Midbrain (tissue), 1 donor: ENCODE data around the gene TAF4.

Experiments used
- DNase-seq: peaks from one replicate; lab custom pipeline; 2025; lab: John Stamatoyannopoulos, UW

Gene TAF4

GRCh38 chr20:62021793-62022385 lies 43.8 kb downstream of the TAF4 start:
- DNase-seq: no peak

- DNase-seq: peak; percentile 3
Measured at GRCh38 chr20:62020935-62021701, 44.6 kb downstream of the TAF4 start.

- DNase-seq: peak; percentile 7
Measured at GRCh38 chr20:62019881-62020492, 45.7 kb downstream of the TAF4 start.

GRCh38 chr20:62019144-62019805 lies 46.4 kb downstream of the TAF4 start:
- DNase-seq: no peak

- DNase-seq: no peak
Measured at GRCh38 chr20:62018437-62019143, 47.1 kb downstream of the TAF4 start.

- DNase-seq: no peak
Measured at GRCh38 chr20:62015540-62016288, 50.0 kb downstream of the TAF4 start.

GRCh38 chr20:62014889-62015537 lies 50.7 kb downstream of the TAF4 start:
- DNase-seq: no peak

- no peak for DNase-seq
Measured at GRCh38 chr20:62014488-62014775, 51.2 kb downstream of the TAF4 start.

- DNase-seq: no peak
Measured at GRCh38 chr20:62012631-62013030, 53.0 kb downstream of the TAF4 start.

- DNase-seq: no peak
Measured at GRCh38 chr20:62011938-62012534, 53.6 kb downstream of the TAF4 start.

GRCh38 chr20:62011403-62011790 lies 54.3 kb downstream of the TAF4 start:
- DNase-seq: no peak

- peak; percentile 35 for DNase-seq
Measured at GRCh38 chr20:62010551-62011402, 54.9 kb downstream of the TAF4 start.

GRCh38 chr20:62009869-62010445 lies 55.7 kb downstream of the TAF4 start:
- DNase-seq: no peak

- DNase-seq: no peak
Measured at GRCh38 chr20:62009322-62009721, 56.4 kb downstream of the TAF4 start.

- DNase-seq: no peak
Measured at GRCh38 chr20:62008643-62009183, 57.0 kb downstream of the TAF4 start.

GRCh38 chr20:62007127-62007647 lies 58.5 kb downstream of the TAF4 start:
- no peak for DNase-seq

GRCh38 chr20:62006482-62006881 lies 59.2 kb downstream of the TAF4 start:
- DNase-seq: no peak

- DNase-seq: no peak
Measured at GRCh38 chr20:62004614-62005013, 61.1 kb downstream of the TAF4 start.
